Erythroblast (primary cell): ENCODE results near the gene EPN3.

ENCODE experiments used
- DNase-seq, 2 experiments: peaks; one replicate each; lab custom pipeline; 2025; lab: John Stamatoyannopoulos, UW
- GATA1 ChIP-seq: IDR thresholded peaks from 2 replicates; pipeline ENCODE4 v1.6.1; 2011; ENCODE audit warnings: low read depth, mild to moderate bottlenecking, control low read depth, low read length, moderate library complexity
- POLR2A ChIP-seq: IDR thresholded peaks from 2 replicates; pipeline ENCODE4 v1.6.1; 2011; ENCODE audit warnings: mild to moderate bottlenecking, low read length

EPN3 gene

GRCh38 chr17:50579399-50579798 lies 46.9 kb downstream of the EPN3 start:
- TF ChIP-seq POLR2A (no peak), GATA1 (no peak)
- no peak for DNase-seq

GRCh38 chr17:50580646-50581045 lies 48.1 kb downstream of the EPN3 start:
- TF ChIP-seq POLR2A (no peak), GATA1 (no peak)
- DNase-seq = no peak

- DNase-seq = no peak
Measured at GRCh38 chr17:50581316-50581715, 48.8 kb downstream of the EPN3 start.

GRCh38 chr17:50582741-50583140 lies 50.2 kb downstream of the EPN3 start:
- TF ChIP-seq GATA1 (no peak), POLR2A (no peak)
- DNase-seq = no peak

More at GRCh38 chr17:50581316-50581715, 48.8 kb downstream of the EPN3 start:
- TF ChIP-seq GATA1 = no peak
- TF ChIP-seq POLR2A = no peak

- no peak for DNase-seq
- TF ChIP-seq POLR2A (no peak), GATA1 (no peak)
Measured at GRCh38 chr17:50583641-50584040, 51.1 kb downstream of the EPN3 start.

- TF ChIP-seq GATA1 (no peak), POLR2A (no peak)
- no peak for DNase-seq
Measured at GRCh38 chr17:50584116-50584515, 51.6 kb downstream of the EPN3 start.

- TF ChIP-seq GATA1 (no peak), POLR2A (no peak)
Measured at GRCh38 chr17:50584749-50585148, 52.2 kb downstream of the EPN3 start.

GRCh38 chr17:50585346-50585745 lies 52.8 kb downstream of the EPN3 start:
- TF ChIP-seq POLR2A (no peak), GATA1 (no peak)
- no peak for DNase-seq

More at GRCh38 chr17:50584749-50585148, 52.2 kb downstream of the EPN3 start:
- DNase-seq = no peak

GRCh38 chr17:50585891-50586290 lies 53.4 kb downstream of the EPN3 start:
- no peak for DNase-seq
- TF ChIP-seq POLR2A (no peak), GATA1 (no peak)

GRCh38 chr17:50586421-50587247 lies 54.1 kb downstream of the EPN3 start:
- no peak for DNase-seq
- TF ChIP-seq POLR2A (no peak), GATA1 (no peak)

- no peak for TF ChIP-seq GATA1
- no peak for TF ChIP-seq POLR2A
- no peak for DNase-seq
Measured at GRCh38 chr17:50587571-50587970, 55.0 kb downstream of the EPN3 start.

- DNase-seq = no peak
- TF ChIP-seq GATA1 (no peak), POLR2A (no peak)
Measured at GRCh38 chr17:50588391-50589049, 56.0 kb downstream of the EPN3 start.

- DNase-seq = no peak
- TF ChIP-seq GATA1 = no peak
- TF ChIP-seq POLR2A = no peak
Measured at GRCh38 chr17:50589095-50589705, 56.7 kb downstream of the EPN3 start.

GRCh38 chr17:50590946-50591737 lies 58.6 kb downstream of the EPN3 start:
- no peak for DNase-seq
- TF ChIP-seq POLR2A (no peak), GATA1 (no peak)
